B cell (primary cell): ENCODE results near the gene PPFIA4. TPM values are rescaled to one million over a fixed set of nuclear protein-coding genes. Genes with fewer than 3 reads are reported as not detected.

Source experiments
- ATAC-seq: fragments of 200-7000 bp; cut with Tn5 transposase; one replicate; pipeline ENCODE4 v1.10.0; 2021; ENCODE audit warnings: low read depth, mild to moderate bottlenecking, moderate number of reproducible peaks, moderate library complexity
- CTCF ChIA-PET: fragments of 350-600 bp; sonication (Branson Sonifier 250); formaldehyde crosslinking; loops from one replicate; lab custom pipeline; 2021; ENCODE audit warnings: antibody characterized with exemption, inconsistent platforms; lab: Charles Lee
- POLR2A ChIA-PET: fragments of 350-600 bp; sonication (Branson Sonifier 250); formaldehyde crosslinking; loops from one replicate; lab custom pipeline; 2021; ENCODE audit warnings: antibody characterized with exemption; lab: Charles Lee
- DNase-seq: peaks from one replicate; pipeline ENCODE4 v3.0.0; 2013
- H2AFZ ChIP-seq: 2 replicates; pipeline ENCODE4 v1.6.1; 2012; ENCODE audit warnings: mild to moderate bottlenecking, low read depth, low read length; ENCODE audit not compliant: insufficient read depth, poor library complexity, severe bottlenecking
- H3K27ac ChIP-seq, 2 donors: 1 replicate in 1 of 2; 2 replicates in 1 of 2; pipeline ENCODE4 v1.5.1; 2012 to 2013; ENCODE audit warnings: low read length in 2 of 2, mild to moderate bottlenecking in 2 of 2, moderate library complexity in 1 of 2
- H3K27me3 ChIP-seq, 4 experiments: fragments of 200-600 bp in 1 of 4; sonication (generic) in 1 of 4; replicated peaks in 1 of 4; 1 replicate in 2 of 4; 2 replicates in 2 of 4; pipeline versions ENCODE4 v1.6.1 to v1.7.0; 2013 to 2016; ENCODE audit warnings: low read length in 3 of 4, mild to moderate bottlenecking in 2 of 4, mixed read lengths in 1 of 4, moderate library complexity in 1 of 4; ENCODE audit not compliant: insufficient read depth in 4 of 4, control insufficient read depth in 3 of 4; ENCODE audit errors: control extremely low read depth in 1 of 4
- H3K36me3 ChIP-seq, 2 experiments: replicated peaks in 1 of 2; 1 replicate in 1 of 2; 2 replicates in 1 of 2; pipeline versions ENCODE4 v1.6.1 to v1.7.1; 2013; ENCODE audit warnings: low read length in 1 of 2; ENCODE audit not compliant: insufficient read depth in 2 of 2, control insufficient read depth in 1 of 2; ENCODE audit errors: control extremely low read depth in 1 of 2, extremely low read depth in 1 of 2
- H3K4me1 ChIP-seq, 2 donors: fragments of 200-600 bp in 1 of 2; sonication (generic) in 1 of 2; 1 replicate in 1 of 2; 2 replicates in 1 of 2; pipeline versions ENCODE4 v1.5.1 to v1.6.1; 2013 to 2017; ENCODE audit warnings: low read length in 2 of 2; ENCODE audit not compliant: control insufficient read depth in 2 of 2, insufficient read depth in 2 of 2
- H3K4me2 ChIP-seq: replicated peaks from 2 replicates; pipeline ENCODE3; 2012; ENCODE audit warnings: mild to moderate bottlenecking, low read depth, low read length; ENCODE audit not compliant: poor library complexity, severe bottlenecking
- H3K4me3 ChIP-seq, 5 experiments: fragments of 200-600 bp in 1 of 5; sonication (generic) in 1 of 5; 1 replicate in 3 of 5; 2 replicates in 2 of 5; pipeline versions ENCODE4 v1.5.1 to v1.7.0; 2011 to 2016; ENCODE audit warnings: low read length in 4 of 5, mild to moderate bottlenecking in 4 of 5, low read depth in 2 of 5, control low read depth in 1 of 5, moderate library complexity in 1 of 5; ENCODE audit not compliant: insufficient read depth in 1 of 5; ENCODE audit errors: control extremely low read depth in 1 of 5, extremely low read depth in 1 of 5
- H3K79me2 ChIP-seq: fragments of 200-600 bp; sonication (generic); one replicate; pipeline ENCODE4 v1.6.0; 2016; ENCODE audit warnings: low read length; ENCODE audit not compliant: control insufficient read depth, insufficient read depth
- H3K9ac ChIP-seq: fragments of 200-600 bp; sonication (generic); 2 replicates; pipeline ENCODE4 v1.6.1; 2017; ENCODE audit warnings: mild to moderate bottlenecking, low read length, moderate library complexity
- H3K9me3 ChIP-seq, 3 donors: one replicate each; pipeline versions ENCODE4 v1.6.1 to v1.7.1; 2013; ENCODE audit warnings: low read length in 2 of 3; ENCODE audit not compliant: control insufficient read depth in 2 of 3, insufficient read depth in 1 of 3; ENCODE audit errors: control extremely low read depth in 1 of 3
- H4K20me1 ChIP-seq: 2 replicates; pipeline ENCODE4 v1.6.0; 2012; ENCODE audit warnings: mild to moderate bottlenecking, low read length; ENCODE audit not compliant: insufficient read depth, control insufficient read depth, poor library complexity, severe bottlenecking
- H3K27ac Mint-ChIP-seq: one replicate; pipeline ENCODE4 v1.8.0; 2021; ENCODE audit warnings: mixed read lengths
- H3K27me3 Mint-ChIP-seq: one replicate; pipeline ENCODE4 v1.8.0; 2021; ENCODE audit warnings: mixed read lengths
- H3K4me1 Mint-ChIP-seq: one replicate; pipeline ENCODE4 v1.8.0; 2021; ENCODE audit warnings: mixed read lengths
- H3K4me3 Mint-ChIP-seq: one replicate; pipeline ENCODE4 v1.8.0; 2021; ENCODE audit warnings: mixed read lengths
- H3K9me3 Mint-ChIP-seq: one replicate; pipeline ENCODE4 v1.8.0; 2022; ENCODE audit warnings: mixed read lengths; ENCODE audit not compliant: insufficient read depth
- CTCF ChIP-seq: fragments of 200-600 bp; IDR thresholded peaks from one replicate; pipeline ENCODE4 v1.8.0; 2022; ENCODE audit warnings: antibody characterized with exemption, mild to moderate bottlenecking
- EZH2 ChIP-seq: IDR thresholded peaks from 2 replicates; pipeline ENCODE4 v1.6.1; 2012; ENCODE audit warnings: borderline replicate concordance, low read depth, mild to moderate bottlenecking, moderate library complexity, low read length; ENCODE audit not compliant: insufficient read depth, poor library complexity, severe bottlenecking
- WGBS: methylation state at CpG from one replicate; pipeline ENCODE4 v1.1.5; 2013; ENCODE audit warnings: missing lambda C conversion rate; ENCODE audit not compliant: insufficient coverage; 5-methylcytosine and 5-hydroxymethylcytosine counted together
- intact Hi-C: fragments of 100-400 bp; cut with micrococcal nuclease; formaldehyde crosslinking; loops from one replicate; pipeline ENCODE4 v1.10.0; 2022
- polyA plus RNA-seq: library from polyadenylated mRNA; depleted of rRNA; stranded (reverse); fragments of >200 nt; gene quantifications from 2 replicates; pipeline ENCODE4 v1.2.3, GENCODE V29; 2012
- total RNA-seq, 2 donors: library from RNA; stranded (reverse); fragments of 120-200 nt in 1 of 2; gene quantifications; 1 replicate in 1 of 2; 2 replicates in 1 of 2; pipeline versions ENCODE4 v1.2.3 to v1.2.4, GENCODE V29; 2013 to 2022

The PPFIA4 gene
- total and polyA plus RNA-seq, 2 donors (not counting 1 experiment from before 2014, with no cell fraction given): 0.09 to 0.62 TPM

- Histone ChIP-seq H3K9ac (no peak overlapping the region), H3K4me3 (no peak overlapping the region), H2AFZ (no peak overlapping the region), H3K79me2 (no peaks in the 10 kb centered on the region), H3K4me1 (no peaks in the 10 kb centered on the region), H3K27me3 (peaks cover 0 to 6% (median 0%) of the 10 kb centered on the region in 4 experiments), H3K27ac (no peak overlapping the region), H3K4me2 (no peak overlapping the region), H3K9me3 (no peaks in the 10 kb centered on the region), H4K20me1 (no peaks in the 10 kb centered on the region), H3K36me3 (no peaks in the 10 kb centered on the region)
- CTCF ChIA-PET: interaction anchor here (2.3 kb wide), 1 partner anchor 10 kb away, joined by 7 read pairs; no protein-coding TSS in a partner anchor
- POLR2A ChIA-PET: no interaction called here
- H3K9me3 Mint-ChIP-seq: no peaks in the 10 kb centered on the region
- ATAC-seq: no peak
- H3K4me3 Mint-ChIP-seq: no peak overlapping the region
- no peaks in the 10 kb centered on the region for H3K4me1 Mint-ChIP-seq
- no peak for DNase-seq
- intact Hi-C loops: no loop called here
- H3K27ac Mint-ChIP-seq: no peak overlapping the region
- 88% methylated on average over 12 of the region's 14 CpGs for WGBS
- peaks cover 35% of the 10 kb centered on the region for H3K27me3 Mint-ChIP-seq
- TF ChIP-seq CTCF (no peak), EZH2 (no peak)
Measured at GRCh38 chr1:203049576-203050180, 23.4 kb downstream of the PPFIA4 start.

GRCh38 chr1:203050826-203051225 is 24.5 kb downstream of the PPFIA4 start:
- no peaks in the 10 kb centered on the region for H3K79me2 ChIP-seq
- no peak overlapping the region for H3K27ac ChIP-seq
- H3K4me3 Mint-ChIP-seq: no peak overlapping the region
- no peak overlapping the region for H3K4me2 ChIP-seq
- no peak overlapping the region for H2AFZ ChIP-seq
- no peaks in the 10 kb centered on the region for H4K20me1 ChIP-seq
- no peaks in the 10 kb centered on the region for H3K36me3 ChIP-seq
- H3K27me3 ChIP-seq: peaks cover 0 to 6% (median 0%) of the 10 kb centered on the region in 4 experiments
- no peaks in the 10 kb centered on the region for H3K4me1 Mint-ChIP-seq
- no peak overlapping the region for H3K4me3 ChIP-seq
- POLR2A ChIA-PET: no interaction called here
- no peaks in the 10 kb centered on the region for H3K9me3 ChIP-seq
- DNase-seq (no peak), ATAC-seq (no peak)
- no peaks in the 10 kb centered on the region for H3K4me1 ChIP-seq
- H3K9me3 Mint-ChIP-seq: no peaks in the 10 kb centered on the region
- H3K9ac ChIP-seq: no peak overlapping the region
- no CpG with 5 or more reads among the region's 4 CpGs for WGBS
- TF ChIP-seq EZH2 (no peak), CTCF (no peak)
- no peak overlapping the region for H3K27ac Mint-ChIP-seq
- CTCF ChIA-PET: interaction anchor here (0.7 to 2.3 kb wide), 3 partner anchors 11 to 1307 kb away, joined by 3 to 7 read pairs (median 3); no protein-coding TSS in a partner anchor
- intact Hi-C loops: no loop called here
- peaks cover 36% of the 10 kb centered on the region for H3K27me3 Mint-ChIP-seq
